Stomach (tissue), 9 donors: ENCODE data around the gene UBXN6. TPM values are rescaled to one million over a fixed set of nuclear protein-coding genes. Genes with fewer than 3 reads are reported as not detected.

Experiments used
- DNase-seq, 2 donors: peaks; one replicate each; pipeline versions ENCODE4 v3.0.0 to v3.0.0-alpha.2; 2013 to 2019
- H3K27ac ChIP-seq, 5 donors: fragments of 200-600 bp in 4 of 5; sonication (generic) in 4 of 5; one replicate each; pipeline ENCODE4 v1.5.1; 2013 to 2019; ENCODE audit warnings: mild to moderate bottlenecking in 1 of 5, moderate library complexity in 1 of 5
- H3K27me3 ChIP-seq, 3 donors: fragments of 200-600 bp; sonication (generic); one replicate each; pipeline ENCODE4 v1.5.1; 2017 to 2019; ENCODE audit warnings: mixed run types in 1 of 3
- H3K36me3 ChIP-seq, 4 donors: fragments of 200-600 bp; sonication (generic); 1 replicate in 3 of 4; 2 replicates in 1 of 4; pipeline ENCODE4 v1.5.1; 2016 to 2019
- H3K4me1 ChIP-seq, 4 donors: fragments of 200-600 bp; sonication (generic); one replicate each; pipeline ENCODE4 v1.5.1; 2016 to 2019
- H3K4me3 ChIP-seq, 4 donors: fragments of 200-600 bp; sonication (generic) in 3 of 4; one replicate each; pipeline ENCODE4 v1.5.1; 2016 to 2019; ENCODE audit warnings: mild to moderate bottlenecking in 1 of 4
- H3K9me3 ChIP-seq, 4 donors: fragments of 200-600 bp; sonication (generic); one replicate each; pipeline ENCODE4 v1.5.1; 2016 to 2019
- CTCF ChIP-seq, 7 experiments: fragments of 450-650 bp in 4 of 7; fragments of 200-600 bp in 3 of 7; sonication (generic) in 3 of 7; IDR thresholded peaks; one replicate each; pipeline ENCODE4 v1.5.1; 2016 to 2019; ENCODE audit warnings: antibody characterized with exemption in 7 of 7, control low read depth in 2 of 7, mild to moderate bottlenecking in 1 of 7
- EP300 ChIP-seq: sonication (generic); formaldehyde crosslinking; IDR thresholded peaks from one replicate; pipeline ENCODE4 v1.6.1; 2017; ENCODE audit warnings: antibody characterized with exemption
- POLR2A ChIP-seq, 4 donors: fragments of 450-650 bp; IDR thresholded peaks; one replicate each; pipeline ENCODE4 v1.6.1; 2016; ENCODE audit warnings: antibody characterized with exemption in 4 of 4, control low read depth in 2 of 4, mild to moderate bottlenecking in 1 of 4, moderate library complexity in 1 of 4
- POLR2AphosphoS5 ChIP-seq, 3 donors: sonication (generic); formaldehyde crosslinking; IDR thresholded peaks; one replicate each; pipeline ENCODE4 v1.6.1; 2016; ENCODE audit warnings: antibody characterized with exemption in 3 of 3
- WGBS, 5 donors: extraction: QIAGEN DNeasy Blood & Tissue Kit in 3 of 5; methylation state at CpG; one replicate each; pipeline versions ENCODE4 v1.1.5 to v1.1.7; 2013 to 2018; 5-methylcytosine and 5-hydroxymethylcytosine counted together
- intact Hi-C: fragments of 100-400 bp; cut with DNase I; formaldehyde crosslinking; loops from one replicate; pipeline ENCODE4 v1.15.1; 2023; ENCODE audit warnings: low total_unique reads
- polyA plus RNA-seq, 3 donors: library from polyadenylated mRNA; stranded (reverse); fragments of 200-250 nt; gene quantifications; one replicate each; pipeline ENCODE4 v1.2.3, GENCODE V29; 2013
- total RNA-seq, 5 donors: library from RNA; depleted of rRNA; stranded (reverse); fragments of >200 nt; gene quantifications; one replicate each; pipeline versions ENCODE4 v1.1.0 to v1.2.3, GENCODE V29; 2014 to 2016
- donor health status: healthy with polysubstance abuse.
- donor health status: Bipolar disorder and iron deficiency.
- donor health status: healthy.

The UBXN6 gene
- total and polyA plus RNA-seq, 8 donors: 19.3 to 208 (median 93.4) TPM

- H3K36me3 ChIP-seq: peaks cover 0 to 26% (median 20%) of the 10 kb centered on the region in 4 donors
- no peak overlapping the region for H3K27ac ChIP-seq
- H3K9me3 ChIP-seq: no peaks in the 10 kb centered on the region
- H3K4me3 ChIP-seq: no peak overlapping the region
- DNase-seq: no peak
- intact Hi-C loops: no loop called here
- peaks cover 10 to 16% (median 14%) of the 10 kb centered on the region in 4 donors for H3K4me1 ChIP-seq
- TF ChIP-seq EP300 (no peak), POLR2A (IDR thresholded peaks at IDR 0.05) (no peak), CTCF (IDR thresholded peaks at IDR 0.05) (no peak), POLR2AphosphoS5 (IDR thresholded peaks at IDR 0.05) (no peak)
- WGBS, 5 donors: 91 to 98% (median 95%) methylated on average over 7 of the region's 7 CpGs
- no peaks in the 10 kb centered on the region for H3K27me3 ChIP-seq
Observed at GRCh38 chr19:4406626-4407025, 51.0 kb downstream of the UBXN6 start.

GRCh38 chr19:4405977-4406376 is 51.6 kb downstream of the UBXN6 start:
- H3K36me3 ChIP-seq: peaks cover 0 to 23% (median 19%) of the 10 kb centered on the region in 4 donors
- no peak for DNase-seq
- H3K27me3 ChIP-seq: no peaks in the 10 kb centered on the region
- no peak for TF ChIP-seq EP300
- TF ChIP-seq CTCF (IDR thresholded peaks at IDR 0.05): no peak
- TF ChIP-seq POLR2AphosphoS5 (IDR thresholded peaks at IDR 0.05): no peak
- no peak for TF ChIP-seq POLR2A (IDR thresholded peaks at IDR 0.05)
- peaks cover 16 to 23% (median 21%) of the 10 kb centered on the region in 4 donors for H3K4me1 ChIP-seq
- H3K27ac ChIP-seq: no peak overlapping the region
- no peak overlapping the region for H3K4me3 ChIP-seq
- WGBS, 5 donors: 68 to 81% (median 74%) methylated on average over 8 of the region's 8 CpGs
- H3K9me3 ChIP-seq: no peaks in the 10 kb centered on the region
- intact Hi-C loops: no loop called here

GRCh38 chr19:4403005-4403761 is 54.4 kb downstream of the UBXN6 start:
- no peak for DNase-seq
- Histone ChIP-seq H3K27ac (peak overlapping the region in 4 of 5 donors; percentile 82 to 100 (median 96)), H3K4me1 (peaks cover 27 to 43% (median 40%) of the 10 kb centered on the region in 4 donors), H3K27me3 (no peaks in the 10 kb centered on the region), H3K9me3 (no peaks in the 10 kb centered on the region), H3K4me3 (peak overlapping the region; percentile 71 to 94 (median 79)), H3K36me3 (peaks cover 0 to 4% (median 0%) of the 10 kb centered on the region in 4 donors)
- WGBS, 5 donors: 7 to 10% (median 9%) methylated on average over 30 to 32 of the region's 32 CpGs
- no peak for TF ChIP-seq POLR2A (IDR thresholded peaks at IDR 0.05)
- no peak for TF ChIP-seq EP300
- no peak for TF ChIP-seq POLR2AphosphoS5 (IDR thresholded peaks at IDR 0.05)
- TF ChIP-seq CTCF (IDR thresholded peaks at IDR 0.05): no peak
- intact Hi-C loops: no loop called here

GRCh38 chr19:4402171-4403004 is 55.2 kb downstream of the UBXN6 start, which contains the start of gene CHAF1A:
Gene CHAF1A, plus strand, starts transcription at chr19:4402640. Its CDS starts 123 bp downstream, at chr19:4402763.
- H3K9me3 ChIP-seq: no peaks in the 10 kb centered on the region
- peak; percentile 99 to 100 for DNase-seq
- intact Hi-C loops: no loop called here

More at GRCh38 chr19:4402171-4403004, 55.2 kb downstream of the UBXN6 start, which contains the start of gene CHAF1A:
- Histone ChIP-seq H3K27me3 (no peaks in the 10 kb centered on the region), H3K27ac (peak within 1 kb of the TSS; percentile 66 to 100 (median 96)), H3K36me3 (peaks cover 0 to 12% (median 0%) of the 10 kb centered on the region in 4 donors), H3K4me3 (peak within 1 kb of the TSS; percentile 71 to 94 (median 79)), H3K4me1 (peaks cover 35 to 51% (median 44%) of the 10 kb centered on the region in 4 donors)
- 0 to 1% (median 0%) methylated on average over 21 to 84 of the region's 84 CpGs for WGBS, 5 donors
- TF ChIP-seq POLR2A (IDR thresholded peaks at IDR 0.05) (peak in 1 of 4 donors; percentile 29), CTCF (IDR thresholded peaks at IDR 0.05) (no peak), POLR2AphosphoS5 (IDR thresholded peaks at IDR 0.05) (peak; percentile 86 to 87 (median 86)), EP300 (no peak)
